Epithelial cell of alveolus of lung (primary cell): Measurements from ENCODE around the gene UBALD1. TPM values are rescaled to one million over a fixed set of nuclear protein-coding genes. Genes with fewer than 3 reads are reported as not detected.

Experiments
- total RNA-seq: library from RNA; depleted of rRNA; stranded (reverse); fragments of >200 nt; gene quantifications from 2 replicates; pipeline ENCODE4 v1.2.1, GENCODE V29; 2015

UBALD1 gene
- 12.5 and 14.0 TPM in 2 replicates for total RNA-seq

DNA sequence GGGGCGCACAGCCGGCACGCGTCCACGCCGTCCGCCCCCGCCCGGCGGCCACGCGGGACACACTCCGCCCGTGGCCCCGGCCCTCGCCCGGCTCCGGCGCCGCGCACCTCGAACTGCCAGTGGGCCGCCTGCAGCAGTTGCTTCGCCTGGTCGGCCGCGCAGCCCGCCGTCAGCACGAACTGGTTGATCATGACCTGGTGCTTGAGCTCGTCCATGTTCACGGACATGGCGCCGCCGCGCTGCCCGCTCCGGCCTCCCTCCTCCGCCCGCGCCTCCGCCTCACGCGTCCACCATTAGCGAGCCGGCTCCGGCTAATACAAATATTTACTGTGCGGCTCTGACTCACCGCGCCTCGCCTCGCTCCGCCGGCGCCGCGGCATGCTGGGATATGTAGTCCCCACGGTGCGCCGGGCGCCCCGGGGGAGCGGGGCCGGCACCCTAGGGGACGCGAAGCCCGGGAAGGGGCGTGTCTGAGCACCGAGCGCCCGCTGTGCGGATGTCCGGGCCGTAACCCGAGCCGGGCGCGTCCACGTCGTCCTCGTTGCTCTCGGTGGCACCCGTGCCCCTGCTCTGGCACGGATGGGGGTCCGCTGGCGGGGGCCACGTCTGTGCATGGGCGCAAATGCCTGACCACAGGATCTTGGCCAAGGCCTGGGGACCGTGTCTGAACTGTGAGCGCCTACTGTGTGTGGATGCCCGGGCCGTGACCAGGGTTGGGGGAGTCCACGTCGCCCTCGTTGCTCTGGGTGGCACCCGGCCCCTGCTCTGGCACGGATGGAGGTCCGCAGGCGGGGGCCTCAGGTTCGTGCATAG is at the start of gene UBALD1:
Gene UBALD1, minus strand, starts transcription at position 318 of the 813 bp plus-strand sequence. Its CDS starts 91 bp downstream, at position 227.

DNA sequence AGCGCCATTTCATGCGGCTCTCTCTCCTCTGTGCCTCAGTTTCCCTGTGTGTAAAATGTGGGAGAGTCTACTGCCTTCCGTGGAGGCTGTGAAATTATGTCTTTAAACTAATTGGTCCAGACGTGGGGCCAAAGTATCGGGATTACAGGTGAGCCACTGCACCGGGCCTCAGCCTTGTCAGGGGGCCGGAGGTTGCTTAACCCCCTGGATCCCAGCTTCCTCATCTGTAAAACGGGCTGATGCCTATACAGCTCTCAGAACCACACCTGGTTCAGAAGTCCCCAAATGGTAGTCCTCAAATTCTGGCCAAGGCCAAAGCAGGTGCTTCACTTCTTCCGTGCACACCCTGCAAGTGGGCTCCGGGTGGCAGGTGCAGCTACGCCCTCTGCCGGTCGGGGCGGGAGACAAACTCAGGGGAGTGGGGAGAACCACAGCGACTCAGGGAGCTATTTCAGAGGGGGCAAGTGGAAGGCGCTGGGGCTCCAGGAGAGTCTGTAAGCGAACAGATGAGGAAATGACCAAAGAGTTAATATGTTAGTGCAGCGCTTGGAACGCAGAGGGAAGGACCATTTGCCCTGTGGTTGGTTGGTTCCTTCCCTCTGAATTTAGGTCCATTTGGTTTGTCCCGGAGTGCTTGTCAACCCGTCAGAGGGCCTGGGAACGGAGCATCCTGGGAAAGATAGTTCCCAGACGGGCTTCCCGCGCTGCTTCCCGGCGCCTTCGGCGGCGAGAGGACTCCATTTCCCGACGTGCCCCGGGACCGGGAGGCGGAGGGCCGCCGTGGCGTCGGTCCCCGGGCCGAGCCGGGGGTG is 9.5 kb upstream of the UBALD1 start, which contains the start of gene MGRN1:
Gene MGRN1, plus strand, starts transcription at position 812 of the 812 bp plus-strand sequence. CDS start 135 bp downstream, outside the sequence.

Other genes with a start within 250 kb of the UBALD1 start
- 94.0 and 148 TPM in 2 replicates for gene VASN, start 243.0 kb downstream of the UBALD1 start, total RNA-seq
- 9.7 and 14.0 TPM in 2 replicates for gene CORO7, start 198.3 kb downstream of the UBALD1 start, total RNA-seq
- gene DNAJA3, start 189.0 kb downstream of the UBALD1 start, total RNA-seq = 33.7 and 50.0 TPM in 2 replicates
- gene NMRAL1, start 140.3 kb downstream of the UBALD1 start, total RNA-seq = 57.8 and 86.4 TPM in 2 replicates
- gene HMOX2, start 138.5 kb downstream of the UBALD1 start, total RNA-seq = 40.2 and 56.9 TPM in 2 replicates
- gene CDIP1, start 76.1 kb downstream of the UBALD1 start, total RNA-seq = 18.0 and 22.2 TPM in 2 replicates
- not detected in 2 replicates for gene C16orf96, start 58.5 kb downstream of the UBALD1 start, total RNA-seq
- 39.0 and 55.3 TPM in 2 replicates for gene MGRN1, start 9.9 kb upstream of the UBALD1 start, total RNA-seq
- gene NUDT16L1, start 78.7 kb upstream of the UBALD1 start, total RNA-seq = 23.6 and 34.0 TPM in 2 replicates
- 9.6 and 12.3 TPM in 2 replicates for gene ANKS3, start 119.4 kb upstream of the UBALD1 start, total RNA-seq
- gene DNAAF8, start 119.6 kb upstream of the UBALD1 start, total RNA-seq = under 0.01 and 0.08 TPM in 2 replicates
- 8.4 and 12.5 TPM in 2 replicates for gene ZNF500, start 152.3 kb upstream of the UBALD1 start, total RNA-seq
- not detected in 2 replicates for gene SEPTIN12, start 173.5 kb upstream of the UBALD1 start, total RNA-seq
- gene SMIM22, start 180.5 kb upstream of the UBALD1 start, total RNA-seq = not detected in 2 replicates
- 12.9 and 19.8 TPM in 2 replicates for gene ROGDI, start 187.7 kb upstream of the UBALD1 start, total RNA-seq
- 30.6 and 36.9 TPM in 2 replicates for gene GLYR1, start 232.4 kb upstream of the UBALD1 start, total RNA-seq
- 16.2 and 22.8 TPM in 2 replicates for gene UBN1, start 232.6 kb upstream of the UBALD1 start, total RNA-seq